Hematopoietic multipotent progenitor cell treated with erythropoietin and hydrocortisone succinate and interleukin-3 and kit ligand, for 4 days (in vitro differentiated cells): Measurements from ENCODE around the gene SMAD6.
A peak's percentile ranks its signal among the peaks of the same experiment; 100 is the strongest.

ENCODE experiments used
- DNase-seq: peaks from one replicate; pipeline ENCODE4 v3.0.0-alpha.2; 2015

The SMAD6 gene

GRCh38 chr15:66760968-66761725, 59.1 kb downstream of the SMAD6 start:
- DNase-seq = peak; percentile 50

- no peak for DNase-seq
Observed at GRCh38 chr15:66761726-66762595, 59.9 kb downstream of the SMAD6 start.

- DNase-seq = peak; percentile 51
Observed at GRCh38 chr15:66763186-66764071, 61.4 kb downstream of the SMAD6 start.

- DNase-seq = no peak
Observed at GRCh38 chr15:66764072-66764786, 62.2 kb downstream of the SMAD6 start.

- DNase-seq = peak; percentile 97
Observed at GRCh38 chr15:66765478-66766281, 63.6 kb downstream of the SMAD6 start.

GRCh38 chr15:66766282-66767230, 64.5 kb downstream of the SMAD6 start:
- peak; percentile 27 for DNase-seq

GRCh38 chr15:66767240-66767659, 65.2 kb downstream of the SMAD6 start:
- no peak for DNase-seq

- DNase-seq = no peak
Observed at GRCh38 chr15:66768987-66769386, 67.0 kb downstream of the SMAD6 start.

GRCh38 chr15:66770518-66771350, 68.7 kb downstream of the SMAD6 start:
- DNase-seq = peak; percentile 19

GRCh38 chr15:66771351-66771650, 69.3 kb downstream of the SMAD6 start:
- no peak for DNase-seq

GRCh38 chr15:66772604-66773128, 70.6 kb downstream of the SMAD6 start:
- no peak for DNase-seq

- peak; percentile 42 for DNase-seq
Observed at GRCh38 chr15:66773129-66773873, 71.3 kb downstream of the SMAD6 start.

- peak; percentile 86 for DNase-seq
Observed at GRCh38 chr15:66774001-66774814, 72.2 kb downstream of the SMAD6 start.

- no peak for DNase-seq
Observed at GRCh38 chr15:66775127-66776105, 73.4 kb downstream of the SMAD6 start.

GRCh38 chr15:66777054-66777453, 75.0 kb downstream of the SMAD6 start:
- no peak for DNase-seq
